Activated effector memory CD4-positive, alpha-beta T cell treated with Interleukin-2 at 50 U/mL for 16 hours (primary cell): Measurements from ENCODE around the gene MAP3K14.

Experiments used
- DNase-seq: peaks from one replicate; pipeline ENCODE4 v3.0.0-alpha.2; 2020

Gene MAP3K14

GRCh38 chr17:45218895-45219661 is 97.7 kb downstream of the MAP3K14 start:
- DNase-seq = peak; percentile 73
